NCI-H2029 treated with DMSO at 0.1 percent for 48 hours (cell line): ENCODE measurements around the gene MR1.
A peak's percentile ranks its signal among the peaks of the same experiment; 100 is the strongest.

Source experiments
- DNase-seq: peaks from one replicate; lab custom pipeline; 2025; lab: John Stamatoyannopoulos, UW

The MR1 gene

DNA sequence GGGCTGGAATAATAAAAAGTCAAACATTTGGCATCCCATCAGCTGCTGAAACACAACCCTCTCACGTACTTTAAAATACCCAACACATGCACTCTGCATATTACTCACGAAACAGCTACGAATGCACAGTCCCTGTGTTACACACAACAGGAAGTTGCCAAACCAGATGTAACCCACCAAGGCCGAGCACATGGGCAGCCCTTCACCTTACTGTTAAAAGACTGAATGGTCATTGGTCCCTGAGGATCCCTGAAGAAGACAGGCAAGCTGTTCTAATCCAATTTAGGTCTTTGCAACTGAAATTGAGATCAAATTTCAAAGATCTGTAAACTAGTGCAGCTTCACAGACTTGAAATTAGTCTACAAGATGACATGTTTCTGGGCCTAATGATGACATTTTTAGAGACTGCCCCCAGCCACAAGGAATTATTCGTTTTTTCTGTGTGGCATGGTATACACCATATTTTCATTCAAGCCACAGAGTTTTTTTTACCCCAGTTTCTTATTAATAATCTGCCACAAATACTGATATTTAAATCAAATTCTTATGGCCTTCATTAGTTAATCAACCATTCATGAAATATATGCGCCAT lies 29.1 kb downstream of the MR1 start:
- no peak for DNase-seq

DNA sequence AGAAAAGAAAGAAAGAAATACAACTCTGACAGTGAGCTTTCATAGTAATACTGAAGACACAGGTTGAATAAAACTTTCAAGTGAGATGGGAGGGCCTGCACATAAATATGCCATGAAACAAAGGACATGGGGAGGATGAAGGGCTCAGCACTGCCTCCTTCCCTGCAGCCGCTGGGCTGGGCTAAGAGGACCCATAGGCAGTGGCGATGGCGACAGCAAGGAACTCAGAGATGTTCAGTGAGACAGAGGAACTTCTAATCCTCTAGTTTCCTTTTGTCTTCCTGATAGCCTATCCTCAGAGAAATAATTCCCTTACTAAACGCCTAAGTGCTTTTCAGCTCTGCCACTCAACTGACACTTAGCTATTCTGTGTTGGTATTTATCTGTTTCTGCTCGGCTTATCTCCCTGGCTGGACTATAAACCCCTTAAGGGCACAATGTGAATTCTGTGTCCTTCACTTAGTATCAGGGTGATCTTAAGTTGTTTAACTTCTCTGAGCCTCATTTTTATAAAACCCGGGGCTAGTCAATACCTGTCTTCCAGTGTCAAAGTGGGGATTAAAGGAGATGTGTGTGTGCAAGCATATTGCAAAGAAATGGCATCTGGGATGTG lies 30.3 kb downstream of the MR1 start:
- DNase-seq, result no peak

DNA sequence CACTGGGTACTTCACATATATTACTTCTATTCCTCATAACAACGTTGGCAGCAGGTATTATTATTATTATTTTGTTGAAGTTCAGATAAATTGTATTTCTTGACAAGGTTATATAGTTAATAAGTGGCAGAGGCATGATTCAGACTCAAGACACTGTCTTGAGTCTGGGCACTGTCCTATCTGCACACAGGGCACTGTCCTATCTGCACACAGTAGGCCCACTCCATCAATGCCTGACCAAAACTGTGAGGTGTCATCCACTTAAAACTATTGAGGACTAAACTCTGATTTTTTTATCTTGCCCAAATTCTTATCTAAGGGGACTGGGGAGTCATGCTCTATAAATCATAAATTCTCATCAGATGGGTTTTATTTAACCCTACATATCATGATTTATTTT lies 30.9 kb downstream of the MR1 start:
- no peak for DNase-seq

DNA sequence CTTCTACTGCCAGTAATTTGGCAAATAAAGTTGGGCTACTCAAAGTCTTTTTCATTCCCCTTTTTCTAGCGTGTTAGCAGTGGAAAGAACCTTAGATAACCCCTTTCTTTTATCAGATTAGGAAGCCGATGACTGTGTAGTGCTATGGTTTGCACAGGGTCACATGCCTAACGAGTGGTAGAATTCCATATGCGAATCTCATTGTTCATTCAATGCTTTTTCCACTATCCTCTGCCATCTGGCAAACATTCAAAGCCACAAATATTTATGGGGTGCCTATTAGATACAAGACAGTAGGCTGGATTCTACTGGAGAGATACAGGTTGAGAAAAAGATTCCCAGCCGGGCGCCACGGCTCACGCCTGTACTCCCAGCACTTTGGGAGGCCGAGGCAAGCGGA lies 39.9 kb downstream of the MR1 start:
- no peak for DNase-seq

DNA sequence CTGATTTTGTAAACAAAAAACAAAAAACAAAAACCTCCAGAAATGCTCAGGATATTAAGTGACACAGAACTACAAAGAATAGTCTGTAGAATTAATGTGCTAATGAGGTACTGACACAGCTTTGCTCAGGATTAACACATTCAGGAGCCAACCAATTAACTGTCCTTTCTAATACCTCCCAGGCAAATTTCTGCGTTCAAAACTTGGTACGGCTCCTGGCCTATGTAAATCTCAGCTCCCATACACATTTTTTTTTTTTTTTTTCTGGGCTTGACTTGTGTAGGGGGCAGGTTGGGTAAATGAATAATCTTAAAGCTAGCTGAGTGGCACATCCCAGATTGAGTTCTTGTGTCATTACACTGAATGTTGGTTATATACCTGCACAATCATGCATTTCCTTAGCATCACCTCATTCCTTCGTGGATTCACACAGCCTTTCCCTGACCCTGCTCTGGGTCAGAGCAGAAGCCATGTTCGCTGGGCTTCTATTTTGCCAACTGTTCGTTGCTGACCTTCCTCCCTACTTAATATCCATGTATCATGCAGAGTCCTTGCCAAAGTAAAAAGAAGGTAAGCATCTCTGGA lies 42.1 kb downstream of the MR1 start:
- no peak for DNase-seq

DNA sequence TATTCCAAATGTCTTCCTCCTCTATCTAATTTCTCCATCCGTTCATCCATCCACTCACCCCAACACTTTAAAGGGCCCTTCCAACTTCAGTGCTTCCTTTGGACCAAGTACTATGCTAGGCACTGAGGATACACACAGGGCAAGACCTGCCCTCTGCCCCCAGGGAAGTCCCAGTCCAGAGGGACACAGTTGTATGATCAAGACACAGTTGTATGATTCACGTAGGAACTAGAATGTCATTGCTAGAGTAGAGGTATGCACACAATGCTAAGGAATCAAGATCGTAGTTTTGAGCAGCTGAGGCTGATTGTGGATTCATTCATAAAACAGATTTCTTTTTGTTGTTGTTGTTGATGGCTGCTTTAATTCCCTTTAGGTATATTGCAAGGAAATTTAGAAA lies 43.1 kb downstream of the MR1 start:
- no peak for DNase-seq

DNA sequence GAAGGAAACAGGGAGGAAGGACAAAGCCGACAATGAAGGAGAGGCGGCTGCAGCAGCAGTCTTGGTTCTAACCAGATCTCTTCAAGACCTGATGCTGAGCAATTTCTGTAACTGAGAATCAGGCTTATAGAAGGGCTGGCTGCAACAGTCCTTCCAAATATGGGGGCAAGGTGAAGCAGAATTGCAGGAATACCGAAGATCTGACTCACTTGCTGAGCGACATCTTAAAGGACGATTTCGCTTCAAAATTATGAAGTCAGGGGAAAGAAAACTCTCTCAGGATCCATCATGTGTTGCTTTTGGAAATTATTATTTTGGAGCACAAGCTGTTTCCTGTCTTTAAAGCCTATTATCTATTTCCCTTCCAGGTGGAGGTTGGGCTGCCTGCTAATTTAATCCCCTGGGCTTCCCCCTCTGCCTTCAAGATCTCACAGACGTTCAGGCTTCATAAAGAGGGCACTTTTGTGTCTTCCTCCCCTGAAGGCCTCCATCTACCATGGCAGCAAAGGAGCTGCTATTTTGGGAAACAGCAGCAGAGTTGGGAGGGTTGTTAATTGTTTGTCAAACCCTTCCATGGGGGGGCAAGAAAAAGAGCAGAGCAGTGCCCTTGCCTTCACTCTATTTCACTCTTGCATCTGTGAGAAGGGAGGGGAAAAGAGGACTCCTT lies 43.9 kb downstream of the MR1 start:
- DNase-seq, result no peak

DNA sequence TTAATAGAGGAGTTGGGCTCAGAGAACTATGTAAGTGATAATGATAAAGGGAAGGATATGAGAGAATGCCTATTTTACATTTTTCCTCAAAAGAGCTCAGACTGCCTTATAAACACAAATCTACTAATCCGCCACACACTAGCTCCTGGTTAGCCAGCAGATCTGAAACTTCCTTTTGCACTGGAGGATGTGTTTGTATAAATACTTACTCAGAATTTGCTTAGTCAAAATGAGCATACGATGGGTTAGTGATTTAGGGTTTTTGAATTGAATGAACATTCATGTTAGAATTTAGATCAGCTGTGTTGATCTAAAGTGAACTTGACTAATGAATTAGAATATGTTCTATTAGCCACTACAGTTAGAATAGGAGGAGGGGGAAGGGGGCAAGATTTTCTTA lies 45.6 kb downstream of the MR1 start:
- no peak for DNase-seq

DNA sequence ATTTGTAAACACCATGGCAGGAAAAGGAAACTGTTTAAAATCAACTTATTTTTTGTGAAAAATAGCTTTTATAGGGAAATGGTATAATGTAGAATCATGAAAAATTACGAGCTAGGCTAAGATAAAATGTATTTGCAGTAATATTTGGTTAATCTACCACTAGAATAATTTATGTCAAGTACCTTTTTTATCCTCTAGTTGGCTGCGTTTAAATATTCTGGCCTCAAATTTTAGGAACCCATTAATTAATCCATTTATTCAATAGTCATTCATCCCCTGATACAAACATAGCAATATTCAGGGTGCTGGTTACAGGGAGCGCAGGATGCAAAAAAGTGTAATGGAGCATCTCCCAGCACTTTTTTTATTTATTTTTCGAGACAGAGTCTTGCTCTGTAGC lies 46.1 kb downstream of the MR1 start:
- no peak for DNase-seq

DNA sequence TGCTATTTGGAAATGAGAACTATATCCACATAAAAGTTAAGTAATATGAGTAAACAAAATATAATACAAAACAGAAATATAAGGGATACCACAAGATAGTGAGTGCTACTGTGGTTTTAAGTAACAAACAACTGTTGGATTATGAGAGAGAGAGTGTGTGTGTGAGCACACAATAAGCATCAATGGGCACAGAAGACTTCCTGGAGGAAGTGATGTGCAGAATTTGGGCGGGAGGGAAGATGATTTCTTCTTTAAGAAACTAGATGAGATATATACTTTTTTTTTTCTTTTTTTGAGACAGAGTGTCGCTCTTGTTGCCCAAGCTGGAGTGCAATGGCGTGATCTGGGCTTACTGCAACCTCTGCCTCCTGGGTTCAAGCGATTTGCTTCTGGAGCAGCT lies 46.8 kb downstream of the MR1 start:
- no peak for DNase-seq

DNA sequence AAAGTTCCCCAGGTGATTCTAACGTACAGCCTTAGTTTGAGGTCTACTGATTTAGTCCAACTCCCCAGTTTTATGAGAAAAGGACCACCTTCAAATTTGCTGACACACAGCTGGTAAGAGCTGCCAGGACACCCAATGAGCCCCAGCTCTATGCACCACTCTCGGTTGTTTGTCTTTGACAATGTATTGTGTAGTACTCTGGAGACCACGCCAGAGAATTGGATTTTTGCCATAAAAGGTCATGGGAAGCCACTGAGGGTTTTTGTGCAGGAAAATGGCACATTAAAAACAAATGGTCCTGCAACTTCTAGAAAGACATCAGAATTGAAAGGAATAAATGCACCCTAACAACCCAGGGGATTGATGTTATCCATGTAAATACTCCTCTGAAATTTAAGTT lies 47.6 kb downstream of the MR1 start:
- no peak for DNase-seq

DNA sequence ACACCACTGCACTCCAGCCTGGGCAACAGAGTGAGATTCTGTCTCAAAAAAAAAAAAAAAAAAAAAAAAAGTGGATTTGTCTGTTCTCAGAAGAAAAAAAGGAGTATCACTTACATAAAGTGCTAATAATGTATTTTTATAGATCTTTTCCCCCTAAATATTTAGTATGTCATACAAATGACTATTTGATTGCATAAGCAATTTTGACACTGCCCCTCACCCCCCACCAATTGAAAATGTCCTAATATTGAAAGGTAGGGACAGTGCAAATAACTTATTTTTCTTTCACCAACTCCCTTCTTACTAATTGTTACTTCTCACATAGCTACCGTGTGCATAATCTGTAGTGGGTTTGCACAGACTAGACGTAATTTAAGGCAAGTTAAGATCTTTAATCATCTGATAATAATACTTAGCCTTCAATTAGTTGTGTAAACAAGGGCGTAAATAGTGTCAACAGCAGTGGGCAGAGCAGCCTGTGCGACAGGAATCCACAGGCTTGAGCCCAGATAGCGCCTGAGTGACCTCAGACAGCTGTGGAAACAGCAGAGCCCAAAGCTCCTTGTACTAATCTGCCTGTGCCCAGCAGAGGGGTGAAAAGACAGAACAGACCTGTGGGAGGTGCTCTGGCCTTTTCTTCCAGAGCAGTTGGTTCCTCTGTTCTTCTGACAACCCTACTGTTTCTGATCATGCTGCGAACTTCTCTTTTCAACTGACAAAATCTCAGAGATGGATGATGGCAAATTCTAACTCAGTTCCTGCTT lies 50.2 kb downstream of the MR1 start:
- no peak for DNase-seq

DNA sequence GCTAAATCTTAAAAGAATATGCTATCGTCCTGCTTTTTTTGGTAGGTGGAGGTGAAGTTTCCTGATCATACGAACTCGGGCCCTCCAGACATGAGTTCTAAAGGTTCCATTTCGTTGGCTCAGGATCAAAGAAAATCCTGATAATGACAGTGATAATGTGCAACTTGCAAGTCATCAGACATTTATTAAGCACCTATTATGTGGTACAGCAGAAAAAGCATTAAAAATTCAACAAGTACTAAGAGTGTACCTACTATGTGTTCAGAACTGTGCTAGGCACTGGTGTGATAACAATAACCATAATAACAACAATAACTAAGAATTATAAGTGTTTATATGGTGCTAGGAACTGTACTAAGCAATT lies 50.8 kb downstream of the MR1 start:
- no peak for DNase-seq

DNA sequence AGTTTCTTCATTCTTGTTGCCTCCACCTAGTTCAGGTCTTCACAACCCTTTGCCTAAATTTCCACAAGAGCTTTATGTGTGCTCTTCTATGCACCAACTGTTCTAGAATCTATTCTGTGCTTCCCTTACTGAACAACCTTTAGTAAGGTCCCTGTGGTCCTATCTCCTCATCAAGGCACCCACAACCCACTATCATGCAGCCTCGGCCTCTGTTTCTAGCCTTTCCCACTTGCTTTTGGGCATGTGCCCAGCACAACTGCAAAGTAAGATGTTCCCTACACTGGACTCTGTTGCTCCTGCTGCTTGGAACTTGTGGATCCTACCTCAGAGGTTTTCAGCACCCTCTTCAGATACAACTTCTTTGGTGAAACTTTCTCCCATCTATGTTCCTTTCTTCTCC lies 52.3 kb downstream of the MR1 start:
- no peak for DNase-seq

DNA sequence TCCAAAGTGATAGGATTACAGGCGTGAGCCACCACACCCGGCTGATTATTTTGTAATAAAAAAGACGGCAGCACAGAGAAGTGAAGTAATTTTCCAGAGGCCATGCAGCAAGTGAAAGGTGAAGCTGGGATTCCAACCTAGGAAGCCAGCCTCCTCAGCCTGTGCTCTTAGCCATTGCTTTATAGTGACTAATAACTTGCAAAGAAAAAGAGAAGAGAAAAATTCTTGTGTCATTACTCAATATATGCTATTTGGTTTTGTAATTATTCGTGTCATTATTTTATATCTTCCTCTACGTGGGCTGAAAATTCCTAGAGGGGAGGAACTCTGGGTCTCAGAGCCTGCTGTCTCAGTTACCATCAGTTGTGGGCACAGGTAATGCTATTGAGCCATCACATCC lies 53.1 kb downstream of the MR1 start:
- DNase-seq, result no peak

DNA sequence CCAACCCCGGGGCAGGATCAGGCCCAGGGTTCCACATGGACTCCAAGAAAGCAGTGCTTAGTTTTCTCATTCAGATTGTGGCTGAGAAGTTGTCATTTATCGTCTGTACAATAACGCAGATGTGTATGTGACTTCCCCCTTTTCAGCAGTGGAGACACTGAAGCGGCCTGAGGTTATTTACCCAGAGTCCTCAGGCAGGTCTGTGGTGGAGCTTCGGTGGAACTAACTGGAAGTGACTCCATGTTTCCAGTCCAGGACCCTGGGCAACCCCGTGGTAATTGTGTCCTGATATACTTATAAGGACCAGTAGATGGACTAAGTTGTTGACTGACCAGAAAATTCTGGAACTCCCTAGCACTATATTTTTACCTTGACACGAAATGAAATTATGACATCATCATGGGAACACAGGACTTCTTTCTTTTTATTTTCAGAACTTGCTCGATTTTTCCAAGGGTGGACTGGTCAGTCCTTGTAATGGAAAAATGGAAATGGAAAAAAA lies 53.7 kb downstream of the MR1 start:
- DNase-seq, result no peak

DNA sequence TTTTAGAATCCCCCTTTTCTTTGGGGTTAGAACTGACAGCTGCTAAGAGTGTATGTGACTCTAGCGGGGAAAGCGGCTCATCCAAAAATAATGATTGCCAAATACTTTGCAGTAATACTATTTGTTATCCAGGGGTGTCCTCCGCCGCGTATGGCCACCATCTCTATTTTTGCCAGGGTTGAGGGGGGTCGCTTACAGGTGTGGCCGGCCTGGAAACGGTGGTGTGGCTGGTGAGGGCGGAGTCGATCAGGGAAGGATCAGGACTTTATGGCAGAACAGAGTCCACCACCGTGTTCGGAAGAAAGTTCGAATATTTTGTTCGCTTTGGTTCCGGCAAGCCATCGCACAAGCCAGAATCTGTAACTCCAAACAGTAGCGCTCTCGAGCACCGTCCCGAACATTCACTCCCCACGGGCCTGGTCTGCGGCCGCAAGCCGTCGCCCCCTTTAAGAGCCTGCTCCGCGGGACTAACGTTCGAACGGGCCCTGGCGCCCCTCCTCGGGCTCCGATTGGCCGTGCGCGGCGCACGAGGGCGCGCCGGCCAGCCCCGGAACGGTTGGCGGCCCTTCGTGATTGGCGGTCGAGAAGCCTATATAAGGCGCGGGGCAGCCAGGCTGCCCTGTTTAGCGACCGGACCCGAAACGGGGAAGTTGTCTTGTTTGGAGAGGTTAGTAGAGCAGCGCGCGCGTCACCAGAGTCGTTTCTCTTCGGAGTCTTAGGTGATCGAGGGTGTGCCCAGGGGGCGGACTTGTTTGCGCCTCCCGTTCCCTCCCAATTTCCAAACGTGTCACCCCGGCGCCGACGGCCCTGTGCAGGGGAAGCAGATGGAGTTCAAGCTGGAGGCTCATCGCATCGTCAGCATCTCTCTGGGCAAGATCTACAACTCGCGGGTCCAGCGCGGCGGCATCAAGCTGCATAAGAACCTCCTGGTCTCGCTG lies 54.6 kb downstream of the MR1 start, which contains the start of gene IER5:
Gene IER5, plus strand, starts transcription at position 622 of the 938 bp plus-strand sequence. Its CDS starts 203 bp downstream, at position 825.
- peak; percentile 72 for DNase-seq

DNA sequence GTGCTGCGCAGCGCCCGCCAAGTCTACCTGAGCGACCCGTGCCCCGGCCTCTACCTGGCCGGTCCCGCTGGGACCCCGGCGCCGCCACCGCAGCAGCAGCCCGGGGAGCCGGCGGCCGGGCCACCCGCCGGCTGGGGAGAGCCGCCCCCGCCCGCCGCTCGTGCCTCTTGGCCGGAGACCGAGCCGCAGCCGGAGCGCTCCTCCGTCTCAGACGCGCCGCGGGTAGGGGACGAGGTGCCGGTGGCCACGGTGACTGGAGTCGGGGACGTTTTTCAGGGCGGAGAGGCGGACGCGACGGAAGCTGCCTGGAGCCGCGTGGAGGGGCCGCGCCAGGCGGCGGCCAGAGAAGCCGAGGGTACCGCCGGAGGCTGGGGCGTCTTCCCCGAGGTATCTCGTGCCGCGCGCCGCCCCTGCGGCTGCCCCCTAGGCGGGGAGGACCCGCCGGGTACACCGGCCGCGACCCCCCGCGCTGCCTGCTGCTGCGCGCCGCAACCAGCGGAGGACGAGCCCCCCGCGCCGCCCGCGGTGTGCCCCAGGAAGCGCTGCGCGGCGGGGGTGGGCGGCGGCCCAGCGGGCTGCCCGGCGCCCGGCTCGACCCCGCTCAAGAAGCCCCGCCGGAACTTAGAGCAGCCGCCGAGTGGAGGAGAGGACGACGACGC lies 55.4 kb downstream of the MR1 start:
- no peak for DNase-seq

DNA sequence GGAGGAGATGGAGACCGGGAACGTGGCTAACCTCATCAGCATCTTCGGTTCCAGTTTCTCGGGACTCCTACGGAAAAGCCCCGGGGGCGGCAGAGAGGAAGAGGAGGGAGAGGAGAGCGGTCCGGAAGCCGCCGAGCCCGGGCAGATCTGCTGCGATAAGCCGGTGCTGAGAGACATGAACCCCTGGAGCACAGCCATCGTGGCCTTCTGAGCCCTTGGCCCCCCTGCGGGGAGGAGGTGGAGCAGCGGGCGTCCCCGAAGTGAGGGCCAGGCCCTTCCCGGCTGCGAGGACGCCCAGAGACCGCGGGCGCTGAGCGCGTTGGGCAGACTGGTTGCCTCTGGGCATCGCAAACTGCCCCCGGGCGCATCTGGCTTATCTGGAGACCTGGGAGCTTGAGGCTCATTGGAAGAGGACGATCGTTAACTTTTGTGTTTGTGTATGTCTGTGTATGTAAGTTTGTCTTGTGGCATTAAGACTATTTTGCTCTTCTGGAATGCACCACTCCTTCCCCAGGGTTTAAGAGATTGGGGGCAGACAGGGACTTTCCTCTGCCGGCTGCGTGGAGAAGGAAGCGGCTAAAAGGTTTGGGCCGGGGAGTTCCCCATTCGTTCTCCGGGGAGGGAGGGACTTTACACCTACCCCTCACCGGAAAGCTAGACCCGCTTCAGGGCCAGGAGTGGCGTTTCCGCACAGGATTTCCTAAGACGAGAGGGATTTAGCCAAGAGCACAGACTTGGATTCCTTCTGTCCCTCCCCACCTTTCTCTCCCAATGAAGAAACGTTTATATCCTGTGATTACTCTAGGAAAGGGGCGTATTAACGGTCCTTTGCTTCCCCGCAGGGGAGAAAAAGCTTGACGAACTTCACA lies 56.1 kb downstream of the MR1 start:
- DNase-seq, result no peak

DNA sequence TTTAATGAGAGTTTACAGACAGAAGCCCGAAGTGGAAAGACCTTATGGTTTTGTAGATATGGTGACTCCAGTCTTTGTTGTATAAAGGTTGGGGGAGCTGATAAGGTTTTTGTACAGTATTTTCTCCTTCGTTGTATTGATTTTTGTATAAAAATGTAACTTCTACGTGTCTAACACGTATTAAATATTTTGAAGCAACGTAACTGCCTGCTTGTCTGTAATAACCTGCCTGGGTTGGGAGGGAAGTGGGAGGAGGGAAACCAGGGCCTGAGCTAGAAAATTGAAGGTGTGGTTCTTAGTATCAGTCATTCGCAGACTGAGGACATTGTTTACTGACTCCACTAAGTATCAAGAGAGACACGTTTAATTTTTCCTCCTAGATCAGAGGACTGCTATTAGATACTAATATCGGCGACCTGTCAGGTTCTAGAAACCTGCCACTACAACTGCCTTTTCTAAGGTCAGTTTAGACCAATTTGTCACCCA lies 56.9 kb downstream of the MR1 start:
- DNase-seq, result no peak
